HEK293 (cell line): ENCODE results near the gene TMEM174.

Experiments
- PRDM1 ChIP-seq: fragments of 450-650 bp; formaldehyde crosslinking; IDR thresholded peaks from 2 replicates; pipeline ENCODE4; 2016; ENCODE audit warnings: missing biosample characterization, missing genetic modification characterization
- SP3 ChIP-seq: fragments of 450-650 bp; formaldehyde crosslinking; IDR thresholded peaks from 2 replicates; pipeline ENCODE4 v1.5.1; 2016; ENCODE audit warnings: missing biosample characterization, missing genetic modification characterization
- YY1 ChIP-seq: fragments of 450-650 bp; formaldehyde crosslinking; IDR thresholded peaks from 2 replicates; pipeline ENCODE4 v1.5.1; 2018; ENCODE audit warnings: missing biosample characterization, missing genetic modification characterization
- ZBTB17 ChIP-seq: fragments of 450-650 bp; formaldehyde crosslinking; IDR thresholded peaks from 2 replicates; pipeline ENCODE4 v1.5.1; 2016; ENCODE audit warnings: missing biosample characterization, missing genetic modification characterization
- ZBTB21 ChIP-seq: fragments of 450-650 bp; formaldehyde crosslinking; IDR thresholded peaks from 2 replicates; pipeline ENCODE4 v1.5.1; 2017; ENCODE audit warnings: missing biosample characterization, missing genetic modification characterization
- ZBTB48 ChIP-seq: fragments of 450-650 bp; formaldehyde crosslinking; IDR thresholded peaks from 2 replicates; pipeline ENCODE4 v1.5.1; 2016; ENCODE audit warnings: missing biosample characterization, missing genetic modification characterization
- ZFP41 ChIP-seq: fragments of 450-650 bp; formaldehyde crosslinking; IDR thresholded peaks from 2 replicates; pipeline ENCODE4 v1.5.1; 2016; ENCODE audit warnings: missing biosample characterization, missing genetic modification characterization, borderline replicate concordance
- ZNF155 ChIP-seq: fragments of 450-650 bp; formaldehyde crosslinking; IDR thresholded peaks from 2 replicates; pipeline ENCODE4 v1.5.1; 2016; ENCODE audit warnings: missing biosample characterization, missing genetic modification characterization
- ZNF157 ChIP-seq: fragments of 450-650 bp; formaldehyde crosslinking; IDR thresholded peaks from 2 replicates; pipeline ENCODE4 v1.5.1; 2016; ENCODE audit warnings: missing biosample characterization, missing genetic modification characterization
- ZNF174 ChIP-seq: fragments of 450-650 bp; formaldehyde crosslinking; IDR thresholded peaks from 2 replicates; pipeline ENCODE4 v1.5.0; 2017; ENCODE audit warnings: missing biosample characterization, mild to moderate bottlenecking, missing genetic modification characterization
- ZNF19 ChIP-seq: fragments of 450-650 bp; formaldehyde crosslinking; IDR thresholded peaks from 2 replicates; pipeline ENCODE4; 2016; ENCODE audit warnings: missing biosample characterization, missing genetic modification characterization, low read depth
- ZNF324 ChIP-seq: fragments of 450-650 bp; formaldehyde crosslinking; IDR thresholded peaks from 2 replicates; pipeline ENCODE4 v1.5.1; 2016; ENCODE audit warnings: missing biosample characterization, missing genetic modification characterization
- ZNF391 ChIP-seq: fragments of 450-650 bp; formaldehyde crosslinking; IDR thresholded peaks from 2 replicates; pipeline ENCODE4 v1.5.1; 2016; ENCODE audit warnings: low read depth, missing biosample characterization, missing genetic modification characterization, borderline replicate concordance
- ZNF416 ChIP-seq: fragments of 450-650 bp; formaldehyde crosslinking; IDR thresholded peaks from 2 replicates; pipeline ENCODE4 v1.5.1; 2016; ENCODE audit warnings: missing biosample characterization, missing genetic modification characterization
- ZNF514 ChIP-seq: fragments of 450-650 bp; formaldehyde crosslinking; IDR thresholded peaks from 2 replicates; pipeline ENCODE4 v1.5.1; 2016; ENCODE audit warnings: missing biosample characterization, missing genetic modification characterization
- ZNF610 ChIP-seq: fragments of 450-650 bp; formaldehyde crosslinking; IDR thresholded peaks from 2 replicates; pipeline ENCODE4 v1.5.1; 2016; ENCODE audit warnings: missing biosample characterization, missing genetic modification characterization, borderline replicate concordance
- ZNF654 ChIP-seq: fragments of 450-650 bp; formaldehyde crosslinking; IDR thresholded peaks from 2 replicates; pipeline ENCODE4 v1.5.1; 2016; ENCODE audit warnings: low read depth, missing biosample characterization, missing genetic modification characterization
- ZNF658 ChIP-seq: fragments of 450-650 bp; formaldehyde crosslinking; IDR thresholded peaks from 2 replicates; pipeline ENCODE4; 2016; ENCODE audit warnings: missing biosample characterization, missing genetic modification characterization
- ZNF660 ChIP-seq: fragments of 450-650 bp; IDR thresholded peaks from 2 replicates; pipeline ENCODE4 v1.5.1; 2018; ENCODE audit warnings: missing biosample characterization, mild to moderate bottlenecking, missing genetic modification characterization
- ZNF670 ChIP-seq: fragments of 450-650 bp; formaldehyde crosslinking; IDR thresholded peaks from 2 replicates; pipeline ENCODE4 v1.5.1; 2016; ENCODE audit warnings: missing biosample characterization, missing genetic modification characterization, low read depth
- ZNF76 ChIP-seq: fragments of 450-650 bp; formaldehyde crosslinking; IDR thresholded peaks from 2 replicates; pipeline ENCODE4; 2016; ENCODE audit warnings: low read depth, missing biosample characterization, missing genetic modification characterization, borderline replicate concordance
- ZNF843 ChIP-seq: fragments of 450-650 bp; formaldehyde crosslinking; IDR thresholded peaks from 2 replicates; pipeline ENCODE4 v1.5.1; 2016; ENCODE audit warnings: missing biosample characterization, missing genetic modification characterization
- TF ChIP-seq, protein P1 (sequence below): fragments of 450-650 bp; formaldehyde crosslinking; IDR thresholded peaks from 2 replicates; pipeline ENCODE4 v1.5.1; 2016; ENCODE audit warnings: missing biosample characterization, missing genetic modification characterization
- TF ChIP-seq, protein P2 (sequence below): fragments of 450-650 bp; formaldehyde crosslinking; IDR thresholded peaks from 2 replicates; pipeline ENCODE4 v1.5.1; 2016; ENCODE audit warnings: missing biosample characterization, missing genetic modification characterization
- TF ChIP-seq, protein P3 (sequence below): fragments of 450-650 bp; formaldehyde crosslinking; IDR thresholded peaks from 2 replicates; pipeline ENCODE4 v1.5.1; 2016; ENCODE audit warnings: missing biosample characterization, missing genetic modification characterization
- TF ChIP-seq, protein P4 (sequence below): fragments of 450-650 bp; formaldehyde crosslinking; IDR thresholded peaks from 2 replicates; pipeline ENCODE4 v1.5.1; 2017; ENCODE audit warnings: missing biosample characterization, missing genetic modification characterization
- TF ChIP-seq, protein P5 (sequence below): fragments of 450-650 bp; formaldehyde crosslinking; conservative IDR thresholded peaks from 2 replicates; pipeline ENCODE4 v1.5.1; 2016; ENCODE audit warnings: low read depth, missing biosample characterization, missing genetic modification characterization
- TF ChIP-seq, protein P6 (sequence below): fragments of 450-650 bp; formaldehyde crosslinking; IDR thresholded peaks from 2 replicates; pipeline ENCODE4 v1.5.1; 2017; ENCODE audit warnings: missing biosample characterization, mild to moderate bottlenecking, missing genetic modification characterization, moderate library complexity

TMEM174 gene

DNA sequence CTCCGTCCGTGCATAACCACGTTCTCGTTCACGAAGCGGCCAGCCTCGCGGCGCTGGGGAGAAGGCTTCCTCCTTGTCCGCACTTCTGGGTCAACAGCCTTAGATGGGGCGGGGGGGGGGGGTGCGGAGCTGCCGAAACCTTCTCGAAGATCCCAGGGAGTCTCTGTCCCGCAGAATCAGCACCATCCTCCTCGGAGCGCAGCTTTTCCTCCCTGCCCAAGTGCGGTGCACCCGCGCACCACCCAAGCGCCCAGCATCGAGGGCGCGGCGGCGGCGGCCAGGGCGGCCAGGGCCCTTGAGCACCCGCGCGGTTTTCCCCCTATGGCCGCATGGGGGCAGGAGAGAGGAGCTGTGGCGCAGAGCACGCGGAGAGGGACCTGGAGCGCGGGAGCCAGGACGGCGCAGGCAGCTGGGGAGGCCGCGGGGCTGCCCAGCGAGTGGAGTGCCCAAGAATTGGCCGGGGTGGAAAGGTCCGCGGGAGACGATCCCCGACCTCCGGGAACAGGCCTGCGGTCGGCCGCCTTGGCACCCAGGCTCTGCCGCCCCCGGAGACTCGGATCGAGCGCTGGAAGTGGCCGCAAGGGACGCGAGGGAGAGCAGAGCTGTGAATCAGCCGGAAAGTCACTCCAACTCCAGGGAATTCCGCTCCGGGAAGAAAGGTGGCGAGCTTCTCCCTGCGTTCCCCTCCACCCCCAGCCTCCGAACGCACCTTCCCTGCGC is 43.1 kb downstream of the TMEM174 start (continued):
- TF ChIP-seq, protein P1, sequence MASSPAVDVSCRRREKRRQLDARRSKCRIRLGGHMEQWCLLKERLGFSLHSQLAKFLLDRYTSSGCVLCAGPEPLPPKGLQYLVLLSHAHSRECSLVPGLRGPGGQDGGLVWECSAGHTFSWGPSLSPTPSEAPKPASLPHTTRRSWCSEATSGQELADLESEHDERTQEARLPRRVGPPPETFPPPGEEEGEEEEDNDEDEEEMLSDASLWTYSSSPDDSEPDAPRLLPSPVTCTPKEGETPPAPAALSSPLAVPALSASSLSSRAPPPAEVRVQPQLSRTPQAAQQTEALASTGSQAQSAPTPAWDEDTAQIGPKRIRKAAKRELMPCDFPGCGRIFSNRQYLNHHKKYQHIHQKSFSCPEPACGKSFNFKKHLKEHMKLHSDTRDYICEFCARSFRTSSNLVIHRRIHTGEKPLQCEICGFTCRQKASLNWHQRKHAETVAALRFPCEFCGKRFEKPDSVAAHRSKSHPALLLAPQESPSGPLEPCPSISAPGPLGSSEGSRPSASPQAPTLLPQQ = peak; percentile 88
- TF ChIP-seq ZNF174 (tag by site-specific recombination) (no peak), ZNF843 (tag by site-specific recombination) (peak; percentile 71), YY1 (peak; percentile 72), ZNF324 (tag by site-specific recombination) (peak; percentile 96), ZNF76 (tag by site-specific recombination) (peak; percentile 64; the same call in 1 of the 2 replicates), ZNF514 (no peak), ZFP41 (tag by site-specific recombination) (no peak), ZNF654 (tag by site-specific recombination) (peak; percentile 26), ZNF610 (tag by site-specific recombination) (peak; percentile 79), ZNF416 (tag by site-specific recombination) (no peak), ZBTB48 (tag by site-specific recombination) (peak; percentile 96), ZNF660 (tag by site-specific recombination) (peak; percentile 74), ZNF155 (tag by site-specific recombination) (no peak), ZBTB17 (tag by site-specific recombination) (peak; percentile 95), ZBTB21 (tag by site-specific recombination) (no peak), PRDM1 (tag by site-specific recombination) (peak; percentile 91), ZNF157 (tag by site-specific recombination) (no peak), ZNF670 (tag by site-specific recombination) (no peak), ZNF19 (tag by site-specific recombination) (no peak), ZNF391 (tag by site-specific recombination) (peak; percentile 55; the same call in 1 of the 2 replicates), ZNF658 (no peak), SP3 (no peak)
- TF ChIP-seq, protein P2, sequence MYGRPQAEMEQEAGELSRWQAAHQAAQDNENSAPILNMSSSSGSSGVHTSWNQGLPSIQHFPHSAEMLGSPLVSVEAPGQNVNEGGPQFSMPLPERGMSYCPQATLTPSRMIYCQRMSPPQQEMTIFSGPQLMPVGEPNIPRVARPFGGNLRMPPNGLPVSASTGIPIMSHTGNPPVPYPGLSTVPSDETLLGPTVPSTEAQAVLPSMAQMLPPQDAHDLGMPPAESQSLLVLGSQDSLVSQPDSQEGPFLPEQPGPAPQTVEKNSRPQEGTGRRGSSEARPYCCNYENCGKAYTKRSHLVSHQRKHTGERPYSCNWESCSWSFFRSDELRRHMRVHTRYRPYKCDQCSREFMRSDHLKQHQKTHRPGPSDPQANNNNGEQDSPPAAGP (tag by site-specific recombination) = peak; percentile 90
- TF ChIP-seq, protein P3, sequence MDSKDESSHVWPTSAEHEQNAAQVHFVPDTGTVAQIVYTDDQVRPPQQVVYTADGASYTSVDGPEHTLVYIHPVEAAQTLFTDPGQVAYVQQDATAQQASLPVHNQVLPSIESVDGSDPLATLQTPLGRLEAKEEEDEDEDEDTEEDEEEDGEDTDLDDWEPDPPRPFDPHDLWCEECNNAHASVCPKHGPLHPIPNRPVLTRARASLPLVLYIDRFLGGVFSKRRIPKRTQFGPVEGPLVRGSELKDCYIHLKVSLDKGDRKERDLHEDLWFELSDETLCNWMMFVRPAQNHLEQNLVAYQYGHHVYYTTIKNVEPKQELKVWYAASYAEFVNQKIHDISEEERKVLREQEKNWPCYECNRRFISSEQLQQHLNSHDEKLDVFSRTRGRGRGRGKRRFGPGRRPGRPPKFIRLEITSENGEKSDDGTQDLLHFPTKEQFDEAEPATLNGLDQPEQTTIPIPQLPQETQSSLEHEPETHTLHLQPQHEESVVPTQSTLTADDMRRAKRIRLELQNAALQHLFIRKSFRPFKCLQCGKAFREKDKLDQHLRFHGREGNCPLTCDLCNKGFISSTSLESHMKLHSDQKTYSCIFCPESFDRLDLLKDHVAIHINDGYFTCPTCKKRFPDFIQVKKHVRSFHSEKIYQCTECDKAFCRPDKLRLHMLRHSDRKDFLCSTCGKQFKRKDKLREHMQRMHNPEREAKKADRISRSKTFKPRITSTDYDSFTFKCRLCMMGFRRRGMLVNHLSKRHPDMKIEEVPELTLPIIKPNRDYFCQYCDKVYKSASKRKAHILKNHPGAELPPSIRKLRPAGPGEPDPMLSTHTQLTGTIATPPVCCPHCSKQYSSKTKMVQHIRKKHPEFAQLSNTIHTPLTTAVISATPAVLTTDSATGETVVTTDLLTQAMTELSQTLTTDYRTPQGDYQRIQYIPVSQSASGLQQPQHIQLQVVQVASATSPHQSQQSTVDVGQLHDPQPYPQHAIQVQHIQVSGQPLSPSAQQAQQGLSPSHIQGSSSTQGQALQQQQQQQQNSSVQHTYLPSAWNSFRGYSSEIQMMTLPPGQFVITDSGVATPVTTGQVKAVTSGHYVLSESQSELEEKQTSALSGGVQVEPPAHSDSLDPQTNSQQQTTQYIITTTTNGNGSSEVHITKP = peak; percentile 78
- TF ChIP-seq, protein P4, sequence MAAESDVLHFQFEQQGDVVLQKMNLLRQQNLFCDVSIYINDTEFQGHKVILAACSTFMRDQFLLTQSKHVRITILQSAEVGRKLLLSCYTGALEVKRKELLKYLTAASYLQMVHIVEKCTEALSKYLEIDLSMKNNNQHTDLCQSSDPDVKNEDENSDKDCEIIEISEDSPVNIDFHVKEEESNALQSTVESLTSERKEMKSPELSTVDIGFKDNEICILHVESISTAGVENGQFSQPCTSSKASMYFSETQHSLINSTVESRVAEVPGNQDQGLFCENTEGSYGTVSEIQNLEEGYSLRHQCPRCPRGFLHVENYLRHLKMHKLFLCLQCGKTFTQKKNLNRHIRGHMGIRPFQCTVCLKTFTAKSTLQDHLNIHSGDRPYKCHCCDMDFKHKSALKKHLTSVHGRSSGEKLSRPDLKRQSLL = peak; percentile 96
- TF ChIP-seq, protein P5, sequence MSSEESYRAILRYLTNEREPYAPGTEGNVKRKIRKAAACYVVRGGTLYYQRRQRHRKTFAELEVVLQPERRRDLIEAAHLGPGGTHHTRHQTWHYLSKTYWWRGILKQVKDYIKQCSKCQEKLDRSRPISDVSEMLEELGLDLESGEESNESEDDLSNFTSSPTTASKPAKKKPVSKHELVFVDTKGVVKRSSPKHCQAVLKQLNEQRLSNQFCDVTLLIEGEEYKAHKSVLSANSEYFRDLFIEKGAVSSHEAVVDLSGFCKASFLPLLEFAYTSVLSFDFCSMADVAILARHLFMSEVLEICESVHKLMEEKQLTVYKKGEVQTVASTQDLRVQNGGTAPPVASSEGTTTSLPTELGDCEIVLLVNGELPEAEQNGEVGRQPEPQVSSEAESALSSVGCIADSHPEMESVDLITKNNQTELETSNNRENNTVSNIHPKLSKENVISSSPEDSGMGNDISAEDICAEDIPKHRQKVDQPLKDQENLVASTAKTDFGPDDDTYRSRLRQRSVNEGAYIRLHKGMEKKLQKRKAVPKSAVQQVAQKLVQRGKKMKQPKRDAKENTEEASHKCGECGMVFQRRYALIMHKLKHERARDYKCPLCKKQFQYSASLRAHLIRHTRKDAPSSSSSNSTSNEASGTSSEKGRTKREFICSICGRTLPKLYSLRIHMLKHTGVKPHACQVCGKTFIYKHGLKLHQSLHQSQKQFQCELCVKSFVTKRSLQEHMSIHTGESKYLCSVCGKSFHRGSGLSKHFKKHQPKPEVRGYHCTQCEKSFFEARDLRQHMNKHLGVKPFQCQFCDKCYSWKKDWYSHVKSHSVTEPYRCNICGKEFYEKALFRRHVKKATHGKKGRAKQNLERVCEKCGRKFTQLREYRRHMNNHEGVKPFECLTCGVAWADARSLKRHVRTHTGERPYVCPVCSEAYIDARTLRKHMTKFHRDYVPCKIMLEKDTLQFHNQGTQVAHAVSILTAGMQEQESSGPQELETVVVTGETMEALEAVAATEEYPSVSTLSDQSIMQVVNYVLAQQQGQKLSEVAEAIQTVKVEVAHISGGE = peak; percentile 53
- TF ChIP-seq, protein P6, sequence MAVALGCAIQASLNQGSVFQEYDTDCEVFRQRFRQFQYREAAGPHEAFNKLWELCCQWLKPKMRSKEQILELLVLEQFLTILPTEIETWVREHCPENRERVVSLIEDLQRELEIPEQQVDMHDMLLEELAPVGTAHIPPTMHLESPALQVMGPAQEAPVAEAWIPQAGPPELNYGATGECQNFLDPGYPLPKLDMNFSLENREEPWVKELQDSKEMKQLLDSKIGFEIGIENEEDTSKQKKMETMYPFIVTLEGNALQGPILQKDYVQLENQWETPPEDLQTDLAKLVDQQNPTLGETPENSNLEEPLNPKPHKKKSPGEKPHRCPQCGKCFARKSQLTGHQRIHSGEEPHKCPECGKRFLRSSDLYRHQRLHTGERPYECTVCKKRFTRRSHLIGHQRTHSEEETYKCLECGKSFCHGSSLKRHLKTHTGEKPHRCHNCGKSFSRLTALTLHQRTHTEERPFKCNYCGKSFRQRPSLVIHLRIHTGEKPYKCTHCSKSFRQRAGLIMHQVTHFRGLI = peak; percentile 64; the same call in 1 of the 2 replicates
